ENCODE measurements around the gene NFIX. TPM values are rescaled to one million over a fixed set of nuclear protein-coding genes. Genes with fewer than 3 reads are reported as not detected.

The NFIX gene
- total and polyA plus RNA-seq, 9 of the 15 experiments (the other 6 are each of a cell fraction or from before 2014, with no cell fraction given), result 0.28 to 26.8 (median 5.4) TPM

DNA sequence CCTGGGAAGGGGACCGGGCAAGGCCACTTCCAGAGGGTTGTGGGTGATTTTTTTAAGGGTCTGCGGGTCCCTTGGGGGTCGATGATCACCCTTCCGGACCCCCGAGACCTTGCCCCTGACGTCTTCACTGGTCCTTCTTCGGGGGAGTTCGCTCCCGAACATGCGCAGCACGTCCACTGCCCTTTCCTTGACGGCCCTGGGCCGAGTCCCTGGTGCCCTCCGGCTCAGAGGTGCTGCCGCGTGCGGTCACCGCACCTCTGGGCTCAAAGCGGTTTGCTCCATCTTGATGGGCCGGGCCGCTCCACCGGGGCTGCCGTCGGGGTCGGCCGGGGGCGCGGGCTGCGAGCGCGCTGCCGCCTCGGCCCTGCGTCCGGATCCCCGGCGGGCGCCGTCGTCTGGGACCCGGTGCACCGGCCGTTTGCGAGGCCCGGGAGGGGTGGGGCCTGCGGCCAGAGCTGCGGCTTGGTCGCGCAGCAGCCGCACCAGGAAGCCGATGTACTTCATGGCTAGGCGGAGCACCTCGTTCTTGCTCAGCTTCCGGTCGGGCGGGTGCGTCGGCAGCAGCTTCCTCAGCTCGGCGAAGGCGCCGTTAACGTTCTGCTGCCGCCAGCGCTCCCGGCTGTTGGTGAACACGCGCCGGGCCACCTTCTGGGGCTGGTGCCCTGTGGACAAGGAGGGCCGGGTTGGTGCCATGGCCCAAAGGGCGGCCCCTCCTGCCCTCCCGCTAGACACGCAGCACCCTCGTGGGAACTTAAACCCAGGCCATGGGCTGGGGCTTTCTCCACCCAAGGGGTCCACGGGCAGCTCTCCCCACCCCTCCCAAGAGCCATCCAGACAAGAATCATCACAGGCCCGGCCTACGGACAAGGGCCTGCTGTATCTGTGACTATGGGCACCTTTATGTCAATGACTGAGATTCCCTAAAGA lies 104.1 kb downstream of the NFIX start (continued):
- TF ChIP-seq ZNF717 (CRISPR knock-in tag; IDR thresholded peaks at IDR 0.05) (peak; percentile 59; the same call in 1 of the 2 replicates), GABPA (tag; conservative IDR thresholded peaks at IDR 0.05; ENCODE audit: low read depth) (peak; percentile 92), KDM5B (IDR thresholded peaks at IDR 0.05; ENCODE audit: insufficient replicate concordance, low read depth, low read length) (peak; percentile 63), HDAC2 (IDR thresholded peaks at IDR 0.05) (no peak), ZNF197 (CRISPR knock-in tag; IDR thresholded peaks at IDR 0.05; ENCODE audit: low read depth) (0 out of 2 replicates have a peak, but pooled peaks have one; percentile 19), CBX1 (IDR thresholded peaks at IDR 0.05; ENCODE audit: low read depth) (no peak)
- TF ChIP-seq, protein P1, sequence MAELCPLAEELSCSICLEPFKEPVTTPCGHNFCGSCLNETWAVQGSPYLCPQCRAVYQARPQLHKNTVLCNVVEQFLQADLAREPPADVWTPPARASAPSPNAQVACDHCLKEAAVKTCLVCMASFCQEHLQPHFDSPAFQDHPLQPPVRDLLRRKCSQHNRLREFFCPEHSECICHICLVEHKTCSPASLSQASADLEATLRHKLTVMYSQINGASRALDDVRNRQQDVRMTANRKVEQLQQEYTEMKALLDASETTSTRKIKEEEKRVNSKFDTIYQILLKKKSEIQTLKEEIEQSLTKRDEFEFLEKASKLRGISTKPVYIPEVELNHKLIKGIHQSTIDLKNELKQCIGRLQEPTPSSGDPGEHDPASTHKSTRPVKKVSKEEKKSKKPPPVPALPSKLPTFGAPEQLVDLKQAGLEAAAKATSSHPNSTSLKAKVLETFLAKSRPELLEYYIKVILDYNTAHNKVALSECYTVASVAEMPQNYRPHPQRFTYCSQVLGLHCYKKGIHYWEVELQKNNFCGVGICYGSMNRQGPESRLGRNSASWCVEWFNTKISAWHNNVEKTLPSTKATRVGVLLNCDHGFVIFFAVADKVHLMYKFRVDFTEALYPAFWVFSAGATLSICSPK (IDR thresholded peaks at IDR 0.05; ENCODE audit: borderline replicate concordance), result no peak
- TF ChIP-seq, protein P2, sequence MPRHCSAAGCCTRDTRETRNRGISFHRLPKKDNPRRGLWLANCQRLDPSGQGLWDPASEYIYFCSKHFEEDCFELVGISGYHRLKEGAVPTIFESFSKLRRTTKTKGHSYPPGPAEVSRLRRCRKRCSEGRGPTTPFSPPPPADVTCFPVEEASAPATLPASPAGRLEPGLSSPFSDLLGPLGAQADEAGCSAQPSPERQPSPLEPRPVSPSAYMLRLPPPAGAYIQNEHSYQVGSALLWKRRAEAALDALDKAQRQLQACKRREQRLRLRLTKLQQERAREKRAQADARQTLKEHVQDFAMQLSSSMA (CRISPR knock-in tag; IDR thresholded peaks at IDR 0.05), result 0 out of 2 replicates have a peak, but pooled peaks have one; percentile 69
